A549 (cell line): Measurements from ENCODE around the gene HOMER3. TPM values are rescaled to one million over a fixed set of nuclear protein-coding genes. Genes with fewer than 3 reads are reported as not detected.

Source experiments
- ATAC-seq, 2 experiments: fragments of 200-7000 bp in 1 of 2; fragments of >200 bp in 1 of 2; cut with Nextera tagmentation in 1 of 2; cut with Tn5 transposase in 1 of 2; 3 replicates each; pipeline versions ENCODE4 v1.8.0 to v1.9.1; 2018 to 2020; ENCODE audit warnings: mild to moderate bottlenecking in 1 of 2, moderate library complexity in 1 of 2
- CTCF ChIA-PET: fragments of 300-600 bp; sonication (Branson Sonifier 250); formaldehyde crosslinking; extraction: SDS; loops from one replicate; lab custom pipeline; 2021; ENCODE audit warnings: antibody characterized with exemption, inconsistent platforms; lab: Yijun Ruan, JAX
- POLR2A ChIA-PET: fragments of 350-600 bp; formaldehyde crosslinking; extraction: SDS; loops from one replicate; lab custom pipeline; 2021; ENCODE audit warnings: antibody characterized with exemption, inconsistent platforms; lab: Yijun Ruan, JAX
- DNase-seq, 2 experiments: peaks; one replicate each; pipeline versions ENCODE4 v3.0.0 to v3.0.0-alpha.2; 2011 to 2016; ENCODE audit warnings: low read depth in 1 of 2, low spot score in 1 of 2
- FAIRE-seq: peaks from 2 replicates; lab custom pipeline; 2011; peaks lifted over from hg19 to GRCh38; lab: Jason Lieb, UNC
- H3K27ac ChIP-seq, 2 experiments: fragments of >200 bp; sonication (Bioruptor Twin); formaldehyde crosslinking; 3 replicates each; pipeline ENCODE4 v1.5.1; 2016 to 2017
- H3K4me1 ChIP-seq: fragments of >200 bp; sonication (Bioruptor Twin); formaldehyde crosslinking; 3 replicates; pipeline ENCODE4 v1.6.1; 2016
- H3K4me2 ChIP-seq: fragments of >200 bp; sonication (Bioruptor Twin); formaldehyde crosslinking; 3 replicates; pipeline ENCODE4 v1.6.1; 2016
- H3K4me3 ChIP-seq: fragments of >200 bp; sonication (Bioruptor Twin); formaldehyde crosslinking; 3 replicates; pipeline ENCODE4 v1.5.1; 2016
- H3K9me3 ChIP-seq: fragments of >200 bp; sonication (Bioruptor Twin); formaldehyde crosslinking; 3 replicates; pipeline ENCODE4 v1.6.1; 2016
- CHD2 ChIP-seq: fragments of 150-350 bp; IDR thresholded peaks from 2 replicates; pipeline ENCODE4 v1.6.1; 2014; ENCODE audit warnings: low read length; ENCODE audit not compliant: partially characterized antibody
- EHF ChIP-seq: fragments of 250-450 bp; sonication (Bioruptor Pico); IDR thresholded peaks from 2 replicates; pipeline ENCODE4 v1.5.0; 2020; ENCODE audit warnings: mild to moderate bottlenecking
- EHMT2 ChIP-seq: fragments of 200-600 bp; sonication (generic); IDR thresholded peaks from 2 replicates; pipeline ENCODE4 v1.6.1; 2016; ENCODE audit warnings: antibody characterized with exemption, low read depth, mild to moderate bottlenecking, moderate library complexity
- EP300 ChIP-seq, 2 experiments: fragments of >200 bp; sonication (Bioruptor Twin); formaldehyde crosslinking; IDR thresholded peaks; 2 replicates in 1 of 2; 3 replicates in 1 of 2; pipeline ENCODE4 v1.6.1; 2016 to 2017
- ESRRA ChIP-seq: fragments of 150-350 bp; IDR thresholded peaks from 2 replicates; pipeline ENCODE4 v1.6.1; 2014; ENCODE audit warnings: mild to moderate bottlenecking, low read length, borderline replicate concordance
- FOSL2 ChIP-seq, 2 experiments: fragments of 450-650 bp in 1 of 2; fragments of >200 bp in 1 of 2; sonication (Bioruptor Twin) in 1 of 2; formaldehyde crosslinking; IDR thresholded peaks; 2 replicates each; pipeline versions ENCODE4 v1.5.0 to v1.6.1; 2016 to 2020; ENCODE audit warnings: mild to moderate bottlenecking in 1 of 2, moderate library complexity in 1 of 2
- GATA3 ChIP-seq: IDR thresholded peaks from 2 replicates; pipeline ENCODE4 v1.6.1; 2012; ENCODE audit warnings: borderline replicate concordance
- HEYL ChIP-seq: fragments of 250-450 bp; sonication (Bioruptor Pico); IDR thresholded peaks from 2 replicates; pipeline ENCODE4 v1.8.0; 2021; ENCODE audit warnings: mild to moderate bottlenecking, moderate library complexity
- HOXB5 ChIP-seq: fragments of 250-450 bp; sonication (Bioruptor Pico); IDR thresholded peaks from 2 replicates; pipeline ENCODE4 v1.5.0; 2020; ENCODE audit warnings: mild to moderate bottlenecking, moderate library complexity
- MAZ ChIP-seq: fragments of 150-350 bp; IDR thresholded peaks from 2 replicates; pipeline ENCODE4 v1.6.1; 2014; ENCODE audit warnings: antibody characterized with exemption, low read depth, low read length, borderline replicate concordance
- NFE2L2 ChIP-seq: fragments of 150-350 bp; conservative IDR thresholded peaks from 2 replicates; pipeline ENCODE4 v1.6.1; 2014; ENCODE audit warnings: low read length
- NPAS2 ChIP-seq: fragments of 250-450 bp; sonication (Bioruptor Pico); IDR thresholded peaks from 2 replicates; pipeline ENCODE4 v1.8.0; 2022; ENCODE audit warnings: mild to moderate bottlenecking, moderate library complexity, borderline replicate concordance
- PHF8 ChIP-seq: fragments of 200-600 bp; sonication (generic); IDR thresholded peaks from 2 replicates; pipeline ENCODE4 v1.6.1; 2016; ENCODE audit warnings: low read depth, mild to moderate bottlenecking, antibody characterized with exemption, moderate library complexity, borderline replicate concordance
- POLR2A ChIP-seq: IDR thresholded peaks from 2 replicates; pipeline ENCODE4 v1.6.1; 2012; ENCODE audit warnings: mild to moderate bottlenecking, low read length
- RNF2 ChIP-seq: fragments of 200-600 bp; sonication (generic); IDR thresholded peaks from 2 replicates; pipeline ENCODE4 v1.6.1; 2016; ENCODE audit warnings: low read depth, mild to moderate bottlenecking, antibody characterized with exemption, moderate library complexity, borderline replicate concordance
- TFCP2L1 ChIP-seq: fragments of 250-450 bp; sonication (Bioruptor Pico); IDR thresholded peaks from 2 replicates; pipeline ENCODE4 v1.5.0; 2021; ENCODE audit warnings: mild to moderate bottlenecking
- ZNF302 ChIP-seq: fragments of 250-450 bp; sonication (Bioruptor Pico); IDR thresholded peaks from 2 replicates; pipeline ENCODE4 v1.9.0; 2021; ENCODE audit warnings: inconsistent platforms, mild to moderate bottlenecking, moderate library complexity
- WGBS: methylation state at CpG from one replicate; pipeline ENCODE4 v1.1.6; 2017; ENCODE audit errors: missing lambda C conversion rate; 5-methylcytosine and 5-hydroxymethylcytosine counted together
- polyA plus RNA-seq, 4 experiments: library from polyadenylated mRNA; depleted of rRNA in 3 of 4; stranded (reverse); fragments of >200 nt; fragmentation: RNase III in 1 of 4; extraction: RNeasy Plus Mini Kit Qiagen cat#74134 plus additional on column Dnase treatment in 1 of 4; gene quantifications; 2 replicates in 3 of 4; 3 replicates in 1 of 4; pipeline ENCODE4 v1.2.3, GENCODE V29; 2011 to 2017
- TF ChIP-seq, protein P1 (sequence below): fragments of >200 bp; sonication (Bioruptor Twin); formaldehyde crosslinking; IDR thresholded peaks from 2 replicates; pipeline ENCODE4 v1.6.1; 2016
- TF ChIP-seq, protein P2 (sequence below): fragments of 250-450 bp; sonication (Bioruptor Pico); IDR thresholded peaks from 2 replicates; pipeline ENCODE4 v1.5.0; 2020; ENCODE audit warnings: low read depth, mild to moderate bottlenecking, moderate library complexity
- TF ChIP-seq, protein P3 (sequence below): IDR thresholded peaks from 2 replicates; pipeline ENCODE4 v1.6.1; 2012; ENCODE audit warnings: low read depth, borderline replicate concordance
- TF ChIP-seq, protein P4 (sequence below): IDR thresholded peaks from 2 replicates; pipeline ENCODE4 v1.6.1; 2012

The HOMER3 gene
- polyA plus RNA-seq, 2 of the 4 experiments (the other 2 are of a cell fraction) = 9.9 to 35.4 TPM

DNA sequence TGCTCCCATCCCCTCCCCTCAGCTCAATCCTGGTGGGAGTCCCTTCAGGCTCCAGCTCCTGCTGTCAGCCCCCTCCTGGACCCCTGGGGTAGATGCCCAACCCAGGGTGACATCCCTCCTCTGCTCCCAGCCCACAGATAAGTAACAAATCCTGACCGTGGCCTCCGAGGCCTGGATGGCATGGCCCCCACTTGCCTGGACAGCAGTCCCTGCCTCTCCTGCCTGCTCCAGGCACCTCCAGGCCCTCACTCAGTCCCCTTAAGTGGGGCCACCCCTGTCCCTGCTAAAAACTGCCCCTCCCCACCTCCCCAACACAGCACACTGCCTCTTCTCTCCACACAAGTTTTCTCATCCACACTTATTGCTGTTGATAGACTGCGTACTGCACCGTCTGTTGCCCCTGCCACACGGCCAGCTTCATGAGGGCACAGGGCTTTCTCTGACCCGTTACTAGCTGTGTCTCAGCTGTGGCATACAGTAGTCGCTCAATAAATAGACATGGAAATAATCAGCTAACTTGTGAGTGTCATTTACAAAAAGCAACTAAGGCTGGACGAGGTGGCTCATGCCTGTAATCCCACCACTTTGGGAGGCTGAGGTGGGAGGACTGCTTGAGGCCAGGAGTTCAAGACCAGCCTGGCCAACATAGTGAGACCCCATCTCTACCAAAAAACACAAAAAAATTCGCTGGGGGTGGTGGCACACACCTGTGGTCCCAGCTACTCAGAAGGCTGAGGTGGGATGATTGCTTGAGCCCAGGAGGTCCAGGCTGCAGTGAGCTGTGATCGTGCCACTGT, 50.9 kb downstream of the HOMER3 start:
- ChIA-PET POLR2A (no interaction called here), CTCF (interaction anchor here (1.2 to 1.4 kb wide), 2 partner anchors 10 to 24 kb away, joined by 3 read pairs; no protein-coding TSS in a partner anchor)
- DNase-seq (no peak), ATAC-seq (no peak), FAIRE-seq (no peak)
- H3K4me1 ChIP-seq = peaks cover 7% of the 10 kb centered on the region; the same call in 2 of the 3 replicates
- no peaks in the 10 kb centered on the region for H3K9me3 ChIP-seq
- H3K27ac ChIP-seq = no peak overlapping the region
- no peak overlapping the region for H3K4me2 ChIP-seq
- TF ChIP-seq, protein P1, sequence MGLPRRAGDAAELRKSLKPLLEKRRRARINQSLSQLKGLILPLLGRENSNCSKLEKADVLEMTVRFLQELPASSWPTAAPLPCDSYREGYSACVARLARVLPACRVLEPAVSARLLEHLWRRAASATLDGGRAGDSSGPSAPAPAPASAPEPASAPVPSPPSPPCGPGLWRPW = no peak
- TF ChIP-seq, protein P2, sequence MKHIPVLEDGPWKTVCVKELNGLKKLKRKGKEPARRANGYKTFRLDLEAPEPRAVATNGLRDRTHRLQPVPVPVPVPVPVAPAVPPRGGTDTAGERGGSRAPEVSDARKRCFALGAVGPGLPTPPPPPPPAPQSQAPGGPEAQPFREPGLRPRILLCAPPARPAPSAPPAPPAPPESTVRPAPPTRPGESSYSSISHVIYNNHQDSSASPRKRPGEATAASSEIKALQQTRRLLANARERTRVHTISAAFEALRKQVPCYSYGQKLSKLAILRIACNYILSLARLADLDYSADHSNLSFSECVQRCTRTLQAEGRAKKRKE (CRISPR knock-in tag) = no peak
- H3K4me3 ChIP-seq = no peak overlapping the region
- 66% methylated on average over 10 of the region's 10 CpGs for WGBS

DNA sequence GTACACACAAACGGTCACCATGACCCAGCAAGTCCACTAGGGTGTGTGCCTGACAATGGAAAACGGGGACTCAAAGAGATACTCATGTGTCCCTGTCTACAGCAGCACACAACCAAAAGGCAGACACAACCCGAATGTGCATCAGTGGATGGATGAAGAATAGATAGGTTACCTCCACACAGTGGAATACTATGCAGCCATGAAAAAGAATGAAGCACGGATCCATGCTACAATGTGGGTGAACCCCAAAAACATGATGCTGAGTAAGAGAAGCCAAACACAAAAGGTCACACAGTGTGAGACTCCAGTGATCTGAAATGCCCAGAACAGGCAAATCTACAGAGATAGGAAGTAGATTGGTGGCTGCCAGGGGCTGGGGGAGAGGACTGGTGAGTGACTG, 54.0 kb downstream of the HOMER3 start:
- Histone ChIP-seq H3K9me3 (no peaks in the 10 kb centered on the region), H3K27ac (no peak overlapping the region), H3K4me2 (no peak overlapping the region), H3K4me3 (no peak overlapping the region)
- DNase-seq = no peak
- 81% methylated on average over 4 of the region's 4 CpGs for WGBS
- CTCF ChIA-PET = no interaction called here
- no peak for TF ChIP-seq PHF8
- TF ChIP-seq, protein P3, sequence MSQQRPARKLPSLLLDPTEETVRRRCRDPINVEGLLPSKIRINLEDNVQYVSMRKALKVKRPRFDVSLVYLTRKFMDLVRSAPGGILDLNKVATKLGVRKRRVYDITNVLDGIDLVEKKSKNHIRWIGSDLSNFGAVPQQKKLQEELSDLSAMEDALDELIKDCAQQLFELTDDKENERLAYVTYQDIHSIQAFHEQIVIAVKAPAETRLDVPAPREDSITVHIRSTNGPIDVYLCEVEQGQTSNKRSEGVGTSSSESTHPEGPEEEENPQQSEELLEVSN = no peak
- no peak for TF ChIP-seq HEYL
- no peak for TF ChIP-seq POLR2A
- TF ChIP-seq FOSL2 (IDR thresholded peaks at IDR 0.05) = no peak
- TF ChIP-seq FOSL2 (CRISPR knock-in tag; IDR thresholded peaks at IDR 0.05) = no peak
- TF ChIP-seq EP300 (IDR thresholded peaks at IDR 0.05) = no peak
- no peak for TF ChIP-seq GATA3
- TF ChIP-seq CHD2 = no peak
- TF ChIP-seq ESRRA = no peak
- TF ChIP-seq NPAS2 = no peak
- TF ChIP-seq, protein P2 (CRISPR knock-in tag) = no peak
- no peak for TF ChIP-seq MAZ
- TF ChIP-seq EHF = no peak
- TF ChIP-seq, all 56 proteins: peak for 0
- H3K4me1 ChIP-seq = no peaks in the 10 kb centered on the region
- FAIRE-seq = no peak
- ATAC-seq = no peak
- POLR2A ChIA-PET = no interaction called here

DNA sequence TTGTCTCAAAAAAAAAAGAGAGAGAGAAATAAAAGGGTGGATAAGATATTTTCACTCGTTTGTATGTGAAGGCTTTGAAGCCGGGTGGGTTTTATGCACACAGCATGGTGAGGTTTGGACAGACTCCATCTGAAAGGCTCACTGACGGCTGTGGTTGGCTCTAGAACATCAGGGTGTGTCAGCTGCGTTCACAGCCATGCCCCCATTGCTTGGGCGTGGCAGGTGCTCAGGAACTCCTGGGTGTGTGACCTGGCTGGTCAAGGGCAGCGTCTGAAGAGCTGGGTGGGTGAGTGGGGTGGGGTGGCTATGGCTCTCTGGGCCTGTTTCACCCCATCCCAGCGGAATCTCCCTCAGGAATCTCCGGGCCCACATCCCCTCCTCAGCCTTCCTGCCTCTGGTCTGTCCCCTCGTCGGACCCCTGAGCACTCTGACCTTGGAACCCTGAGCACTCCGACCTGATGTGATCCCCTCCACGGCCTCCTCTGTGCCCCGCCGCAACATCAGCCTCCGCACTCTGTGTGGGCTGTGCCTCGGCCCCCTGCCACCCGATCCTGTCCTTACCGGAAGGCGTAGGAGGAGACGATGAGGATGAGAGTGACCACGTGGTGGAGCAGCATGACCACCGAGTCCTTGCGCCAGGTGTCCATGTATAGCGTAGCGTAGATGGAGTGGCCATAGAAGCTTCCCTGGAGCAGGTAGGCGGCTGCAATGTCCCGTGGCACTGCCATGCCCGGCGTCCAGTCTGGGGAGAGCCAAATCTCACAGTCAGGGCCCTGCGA, 57.3 kb downstream of the HOMER3 start:
- ATAC-seq (no peak), DNase-seq (no peak), FAIRE-seq (no peak)
- TF ChIP-seq PHF8 = no peak
- TF ChIP-seq, protein P2 (CRISPR knock-in tag) = no peak
- no peak for TF ChIP-seq ZNF302
- TF ChIP-seq HOXB5 (CRISPR knock-in tag) = no peak
- TF ChIP-seq RNF2 = no peak
- TF ChIP-seq, protein P4, sequence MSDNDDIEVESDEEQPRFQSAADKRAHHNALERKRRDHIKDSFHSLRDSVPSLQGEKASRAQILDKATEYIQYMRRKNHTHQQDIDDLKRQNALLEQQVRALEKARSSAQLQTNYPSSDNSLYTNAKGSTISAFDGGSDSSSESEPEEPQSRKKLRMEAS = no peak
- no peak for TF ChIP-seq TFCP2L1
- no peak for TF ChIP-seq GATA3
- no peak for TF ChIP-seq EHMT2
- TF ChIP-seq NFE2L2 = no peak
- H3K9me3 ChIP-seq = no peaks in the 10 kb centered on the region
- POLR2A ChIA-PET = no interaction called here
- H3K4me3 ChIP-seq = no peak overlapping the region
- no peaks in the 10 kb centered on the region for H3K4me1 ChIP-seq
- CTCF ChIA-PET = interaction anchor here (0.6 to 1.3 kb wide), 4 partner anchors 16 to 433 kb away, joined by 3 to 5 read pairs (median 4); no protein-coding TSS in a partner anchor
- no peak overlapping the region for H3K4me2 ChIP-seq
- no peak overlapping the region for H3K27ac ChIP-seq
- whole genome bisulfite sequencing = 79% methylated on average over 19 of the region's 30 CpGs
